CD4-positive, alpha-beta memory T cell (primary cell): Measurements from ENCODE around the gene CDA. TPM values are rescaled to one million over a fixed set of nuclear protein-coding genes. Genes with fewer than 3 reads are reported as not detected.
A peak's percentile ranks its signal among the peaks of the same experiment; 100 is the strongest.

Experiments
- CTCF ChIA-PET: fragments of 350-600 bp; sonication (Branson Sonifier 250); formaldehyde crosslinking; loops from one replicate; lab custom pipeline; 2021; ENCODE audit warnings: inconsistent platforms; ENCODE audit not compliant: partially characterized antibody; lab: Charles Lee
- POLR2A ChIA-PET: fragments of 350-600 bp; sonication (Branson Sonifier 250); formaldehyde crosslinking; loops from one replicate; lab custom pipeline; 2021; ENCODE audit not compliant: partially characterized antibody; lab: Charles Lee
- DNase-seq, 5 donors: peaks; one replicate each; pipeline versions ENCODE4 v3.0.0 to v3.0.0-alpha.2; 2020 to 2022; ENCODE audit warnings: mixed read lengths in 1 of 5
- H3K27ac ChIP-seq: one replicate; pipeline ENCODE4 v1.7.0; 2013; ENCODE audit warnings: low read depth, low read length
- H3K27me3 ChIP-seq: 2 replicates; pipeline ENCODE4 v1.7.0; 2013; ENCODE audit warnings: mild to moderate bottlenecking, low read length, moderate library complexity; ENCODE audit not compliant: insufficient read depth
- H3K36me3 ChIP-seq: 2 replicates; pipeline ENCODE4 v1.7.0; 2013; ENCODE audit warnings: mild to moderate bottlenecking, low read length, moderate library complexity; ENCODE audit not compliant: insufficient read depth
- H3K4me1 ChIP-seq: 2 replicates; pipeline ENCODE4 v1.7.0; 2013; ENCODE audit warnings: mild to moderate bottlenecking, low read length, moderate library complexity; ENCODE audit not compliant: insufficient read depth
- H3K4me3 ChIP-seq, 2 donors: one replicate each; pipeline ENCODE4 v1.7.0; 2013; ENCODE audit warnings: low read length in 2 of 2, mild to moderate bottlenecking in 1 of 2
- H3K9me3 ChIP-seq, 2 donors: one replicate each; pipeline ENCODE4 v1.7.0; 2013; ENCODE audit warnings: low read length in 2 of 2, control low read depth in 1 of 2; ENCODE audit not compliant: control insufficient read depth in 1 of 2
- H3K27ac Mint-ChIP-seq, 7 donors: one replicate each; pipeline ENCODE4 v1.8.0; 2020 to 2021; ENCODE audit warnings: mixed read lengths in 7 of 7, mild to moderate bottlenecking in 6 of 7, inconsistent platforms in 3 of 7, moderate library complexity in 3 of 7
- H3K27me3 Mint-ChIP-seq, 2 donors: one replicate each; pipeline ENCODE4 v1.8.0; 2020 to 2021; ENCODE audit warnings: mixed read lengths in 2 of 2
- H3K36me3 Mint-ChIP-seq, 2 donors: one replicate each; pipeline ENCODE4 v1.8.0; 2020 to 2021; ENCODE audit warnings: mixed read lengths in 2 of 2, inconsistent platforms in 1 of 2, mild to moderate bottlenecking in 1 of 2
- H3K4me1 Mint-ChIP-seq, 4 donors: one replicate each; pipeline ENCODE4 v1.8.0; 2020 to 2021; ENCODE audit warnings: mixed read lengths in 4 of 4, mild to moderate bottlenecking in 1 of 4
- H3K4me3 Mint-ChIP-seq, 8 donors: one replicate each; pipeline ENCODE4 v1.8.0; 2020 to 2021; ENCODE audit warnings: mixed read lengths in 8 of 8, mild to moderate bottlenecking in 7 of 8, moderate library complexity in 6 of 8, inconsistent platforms in 3 of 8
- H3K9me3 Mint-ChIP-seq, 8 donors: one replicate each; pipeline ENCODE4 v1.8.0; 2020 to 2021; ENCODE audit warnings: mixed read lengths in 8 of 8, mild to moderate bottlenecking in 5 of 8, inconsistent platforms in 3 of 8, moderate library complexity in 1 of 8
- intact Hi-C: fragments of 100-400 bp; cut with micrococcal nuclease; formaldehyde crosslinking; loops from one replicate; pipeline ENCODE4 v1.15.1; 2023
- polyA plus RNA-seq, 2 donors: library from polyadenylated mRNA; unstranded; fragments of 300-500 nt; fragmentation: Illumina TruSeq; gene quantifications; one replicate each; pipeline ENCODE4 v1.2.3, GENCODE V29; 2021
- total RNA-seq, 2 experiments: library from RNA; stranded (reverse); gene quantifications; one replicate each; pipeline ENCODE4 v1.2.3, GENCODE V29; 2021

The CDA gene
- total and polyA plus RNA-seq, 4 experiments from 2014 or later, result not detected

GRCh38 chr1:20597650-20598049 is 8.8 kb downstream of the CDA start:
- Histone ChIP-seq H3K4me1 (no peaks in the 10 kb centered on the region), H3K9me3 (no peaks in the 10 kb centered on the region), H3K27ac (no peak overlapping the region), H3K4me3 (no peak overlapping the region), H3K27me3 (no peaks in the 10 kb centered on the region), H3K36me3 (no peaks in the 10 kb centered on the region)
- Mint-ChIP-seq H3K27ac (no peak overlapping the region), H3K27me3 (peaks cover 8% of the 10 kb centered on the region in 2 donors), H3K36me3 (no peaks in the 10 kb centered on the region), H3K4me1 (no peaks in the 10 kb centered on the region), H3K4me3 (no peak overlapping the region), H3K9me3 (peaks cover 0 to 5% (median 0%) of the 10 kb centered on the region in 8 donors)
- DNase-seq, result no peak
- intact Hi-C loops, result no loop called here
- POLR2A ChIA-PET, result no interaction called here
- CTCF ChIA-PET, result no interaction called here

DNA sequence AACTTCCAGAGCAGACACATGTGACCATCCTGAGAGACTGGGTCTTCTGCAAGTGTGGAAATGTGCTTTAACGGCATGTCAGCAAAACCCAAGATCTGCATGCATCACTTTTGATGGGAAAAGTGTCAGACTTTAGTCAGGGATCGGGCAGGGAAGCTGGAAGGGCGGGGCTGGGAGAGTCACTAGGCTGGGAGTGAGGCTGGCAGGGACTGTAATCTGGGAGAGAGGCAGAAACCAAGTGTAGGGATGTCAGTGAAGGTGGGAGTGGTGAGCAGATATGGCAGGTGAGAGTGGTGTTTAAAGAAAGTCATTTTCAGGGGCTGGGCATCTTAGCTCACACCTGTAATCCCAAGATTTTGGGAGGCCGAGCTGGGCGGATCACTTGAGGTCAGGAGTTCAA is 11.3 kb downstream of the CDA start:
- intact Hi-C loops, result no loop called here
- Histone ChIP-seq H3K27ac (no peak overlapping the region), H3K9me3 (no peaks in the 10 kb centered on the region), H3K4me3 (no peak overlapping the region), H3K36me3 (no peaks in the 10 kb centered on the region), H3K27me3 (no peaks in the 10 kb centered on the region), H3K4me1 (no peaks in the 10 kb centered on the region)
- H3K4me1 Mint-ChIP-seq, result no peaks in the 10 kb centered on the region
- POLR2A ChIA-PET, result no interaction called here
- peak overlapping the region in 1 of 7 donors; percentile 59 for H3K27ac Mint-ChIP-seq
- no peak for DNase-seq
- CTCF ChIA-PET, result no interaction called here
- peaks cover 0 to 5% (median 0%) of the 10 kb centered on the region in 8 donors for H3K9me3 Mint-ChIP-seq
- H3K27me3 Mint-ChIP-seq, result peaks cover 4 to 5% of the 10 kb centered on the region in 2 donors
- H3K36me3 Mint-ChIP-seq, result no peaks in the 10 kb centered on the region
- no peak overlapping the region for H3K4me3 Mint-ChIP-seq

DNA sequence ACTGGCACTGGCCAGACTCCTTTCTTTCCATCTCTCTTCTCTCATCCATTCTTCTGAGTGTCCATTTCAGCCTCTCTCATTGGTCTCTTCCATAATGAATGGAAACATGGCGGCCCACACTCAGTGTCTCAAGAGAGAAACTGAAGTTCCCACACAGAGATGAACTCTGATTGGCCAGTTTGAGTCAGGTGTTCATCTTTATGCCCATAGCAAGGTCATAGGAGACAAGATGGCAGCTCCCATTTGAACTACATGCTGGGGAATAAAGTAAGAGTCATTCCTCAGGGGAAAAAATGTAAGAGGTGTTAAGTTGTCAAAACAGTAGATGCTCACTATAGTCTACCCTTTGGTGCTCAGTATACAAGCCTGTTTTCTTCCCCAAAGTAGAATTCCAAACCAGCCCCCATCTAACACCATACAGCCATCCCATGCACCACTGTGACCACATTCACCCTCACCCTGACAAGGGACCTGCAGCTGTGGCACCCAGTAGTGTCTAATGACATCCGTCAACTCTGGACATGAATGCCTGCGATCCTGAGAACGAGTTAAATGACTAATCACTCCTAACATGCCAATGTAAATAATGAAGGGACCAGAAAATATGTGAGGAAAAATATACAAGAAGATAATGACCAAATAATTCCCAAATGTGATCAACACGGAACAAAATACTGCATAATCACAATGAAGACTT is 12.4 kb downstream of the CDA start:
- Histone ChIP-seq H3K27me3 (no peaks in the 10 kb centered on the region), H3K9me3 (no peaks in the 10 kb centered on the region), H3K4me3 (no peak overlapping the region), H3K36me3 (no peaks in the 10 kb centered on the region), H3K4me1 (no peaks in the 10 kb centered on the region), H3K27ac (no peak overlapping the region)
- CTCF ChIA-PET, result no interaction called here
- no peak for DNase-seq
- Mint-ChIP-seq H3K9me3 (peaks cover 0 to 5% (median 0%) of the 10 kb centered on the region in 8 donors), H3K4me3 (no peak overlapping the region), H3K4me1 (no peaks in the 10 kb centered on the region), H3K36me3 (no peaks in the 10 kb centered on the region), H3K27me3 (peaks cover 2 to 3% of the 10 kb centered on the region in 2 donors), H3K27ac (no peak overlapping the region)
- intact Hi-C loops, result no loop called here
- POLR2A ChIA-PET, result no interaction called here

- Histone ChIP-seq H3K27ac (no peak overlapping the region), H3K9me3 (no peaks in the 10 kb centered on the region), H3K4me3 (no peak overlapping the region), H3K36me3 (no peaks in the 10 kb centered on the region), H3K4me1 (no peaks in the 10 kb centered on the region), H3K27me3 (no peaks in the 10 kb centered on the region)
- Mint-ChIP-seq H3K4me3 (no peak overlapping the region), H3K27ac (no peak overlapping the region), H3K36me3 (no peaks in the 10 kb centered on the region), H3K27me3 (peaks cover 4 to 5% of the 10 kb centered on the region in 2 donors), H3K4me1 (no peaks in the 10 kb centered on the region), H3K9me3 (peaks cover 0 to 5% (median 0%) of the 10 kb centered on the region in 8 donors)
- intact Hi-C loops, result no loop called here
- ChIA-PET POLR2A (no interaction called here), CTCF (no interaction called here)
- DNase-seq, result no peak
Observed at GRCh38 chr1:20602851-20603450, 14.1 kb downstream of the CDA start.

- intact Hi-C loops, result no loop called here
- ChIA-PET CTCF (no interaction called here), POLR2A (no interaction called here)
- no peaks in the 10 kb centered on the region for H3K27me3 ChIP-seq
- no peak overlapping the region for H3K4me3 ChIP-seq
- Mint-ChIP-seq H3K27me3 (peaks cover 4 to 5% of the 10 kb centered on the region in 2 donors), H3K4me1 (no peaks in the 10 kb centered on the region), H3K4me3 (no peak overlapping the region), H3K36me3 (no peaks in the 10 kb centered on the region), H3K9me3 (peaks cover 0 to 2% (median 0%) of the 10 kb centered on the region in 8 donors), H3K27ac (no peak overlapping the region)
- H3K4me1 ChIP-seq, result no peaks in the 10 kb centered on the region
- no peak overlapping the region for H3K27ac ChIP-seq
- no peaks in the 10 kb centered on the region for H3K9me3 ChIP-seq
- no peaks in the 10 kb centered on the region for H3K36me3 ChIP-seq
- no peak for DNase-seq
Observed at GRCh38 chr1:20603504-20604464, 14.9 kb downstream of the CDA start.

- Histone ChIP-seq H3K27me3 (no peaks in the 10 kb centered on the region), H3K36me3 (no peaks in the 10 kb centered on the region), H3K27ac (no peak overlapping the region), H3K4me3 (no peak overlapping the region), H3K4me1 (no peaks in the 10 kb centered on the region), H3K9me3 (no peaks in the 10 kb centered on the region)
- Mint-ChIP-seq H3K27me3 (peaks cover 1 to 5% of the 10 kb centered on the region in 2 donors), H3K9me3 (peaks cover 0 to 2% (median 0%) of the 10 kb centered on the region in 8 donors), H3K27ac (peak overlapping the region in 1 of 7 donors; percentile 13), H3K36me3 (no peaks in the 10 kb centered on the region), H3K4me1 (no peaks in the 10 kb centered on the region), H3K4me3 (no peak overlapping the region)
- ChIA-PET CTCF (no interaction called here), POLR2A (no interaction called here)
- intact Hi-C loops, result no loop called here
- DNase-seq, result no peak
Observed at GRCh38 chr1:20604678-20605077, 15.8 kb downstream of the CDA start.
